ENCODE measurements around the gene CROCC2. TPM values are rescaled to one million over a fixed set of nuclear protein-coding genes. Genes with fewer than 3 reads are reported as not detected.

CROCC2 gene
- total and polyA plus RNA-seq, 2 donors, result 0.08 TPM; not detected in 1

- DNase-seq (ENCODE audit: extremely low spot score), result no peak
- no peak overlapping the region for H3K27ac ChIP-seq (ENCODE audit: low read depth)
- WGBS, result 42% methylated on average over 7 of the region's 7 CpGs
- H3K4me1 ChIP-seq (ENCODE audit: insufficient read depth), result no peaks in the 10 kb centered on the region
- no peak overlapping the region for H3K4me3 ChIP-seq (ENCODE audit: low read depth, low read length)
- no peaks in the 10 kb centered on the region for H3K36me3 ChIP-seq (ENCODE audit: insufficient read depth)
These were observed 3.5 kb upstream of the CROCC2 start for GRCh38 chr2:240902615-240903041.

GRCh38 chr2:240903191-240904060, 2.7 kb upstream of the CROCC2 start:
- no peak overlapping the region for H3K4me3 ChIP-seq (ENCODE audit: low read depth, low read length)
- no peaks in the 10 kb centered on the region for H3K36me3 ChIP-seq (ENCODE audit: insufficient read depth)
- H3K27ac ChIP-seq (ENCODE audit: low read depth), result no peak overlapping the region
- no peak for DNase-seq (ENCODE audit: extremely low spot score)
- no peaks in the 10 kb centered on the region for H3K4me1 ChIP-seq (ENCODE audit: insufficient read depth)
- WGBS, result 86% methylated on average over 34 of the region's 34 CpGs

GRCh38 chr2:240904216-240905175, 1.6 kb upstream of the CROCC2 start:
- no peak overlapping the region for H3K27ac ChIP-seq (ENCODE audit: low read depth)
- H3K4me1 ChIP-seq (ENCODE audit: insufficient read depth), result no peaks in the 10 kb centered on the region
- no peak for DNase-seq (ENCODE audit: extremely low spot score)
- no peak overlapping the region for H3K4me3 ChIP-seq (ENCODE audit: low read depth, low read length)
- H3K36me3 ChIP-seq (ENCODE audit: insufficient read depth), result no peaks in the 10 kb centered on the region
- WGBS, result 84% methylated on average over 19 of the region's 19 CpGs

- no peak for DNase-seq (ENCODE audit: extremely low spot score)
- H3K36me3 ChIP-seq (ENCODE audit: insufficient read depth), result no peaks in the 10 kb centered on the region
- 80% methylated on average over 13 of the region's 13 CpGs for WGBS
- no peak overlapping the region for H3K4me3 ChIP-seq (ENCODE audit: low read depth, low read length)
- no peaks in the 10 kb centered on the region for H3K4me1 ChIP-seq (ENCODE audit: insufficient read depth)
- no peak overlapping the region for H3K27ac ChIP-seq (ENCODE audit: low read depth)
These were observed 857 bp upstream of the CROCC2 start for GRCh38 chr2:240905176-240905781.

- Histone ChIP-seq H3K36me3 (ENCODE audit: insufficient read depth) (no peaks in the 10 kb centered on the region), H3K4me3 (ENCODE audit: low read depth, low read length) (no peak overlapping the region), H3K27ac (ENCODE audit: low read depth) (no peak overlapping the region), H3K4me1 (ENCODE audit: insufficient read depth) (no peaks in the 10 kb centered on the region)
- no peak for DNase-seq (ENCODE audit: extremely low spot score)
- WGBS, result 67% methylated on average over 22 of the region's 22 CpGs
These were observed 915 bp downstream of the CROCC2 start for GRCh38 chr2:240906911-240907590.

- H3K4me1 ChIP-seq (ENCODE audit: insufficient read depth), result no peaks in the 10 kb centered on the region
- H3K36me3 ChIP-seq (ENCODE audit: insufficient read depth), result no peaks in the 10 kb centered on the region
- DNase-seq (ENCODE audit: extremely low spot score), result no peak
- H3K4me3 ChIP-seq (ENCODE audit: low read depth, low read length), result no peak overlapping the region
- no peak overlapping the region for H3K27ac ChIP-seq (ENCODE audit: low read depth)
- WGBS, result 68% methylated on average over 17 of the region's 17 CpGs
These were observed 3.3 kb downstream of the CROCC2 start for GRCh38 chr2:240909216-240909974.

GRCh38 chr2:240911641-240912265, 5.6 kb downstream of the CROCC2 start:
- Histone ChIP-seq H3K27ac (ENCODE audit: low read depth) (no peak overlapping the region), H3K4me1 (ENCODE audit: insufficient read depth) (peaks cover 2% of the 10 kb centered on the region), H3K4me3 (ENCODE audit: low read depth, low read length) (no peak overlapping the region), H3K36me3 (ENCODE audit: insufficient read depth) (no peaks in the 10 kb centered on the region)
- DNase-seq (ENCODE audit: extremely low spot score), result no peak
- 73% methylated on average over 20 of the region's 20 CpGs for WGBS

- Histone ChIP-seq H3K4me1 (ENCODE audit: insufficient read depth) (peaks cover 2% of the 10 kb centered on the region), H3K27ac (ENCODE audit: low read depth) (no peak overlapping the region)
- no peak for DNase-seq (ENCODE audit: extremely low spot score)
These were observed 7.0 kb downstream of the CROCC2 start for GRCh38 chr2:240912878-240913809.

GRCh38 chr2:240913810-240914644, 7.9 kb downstream of the CROCC2 start:
- H3K4me1 ChIP-seq (ENCODE audit: insufficient read depth), result peaks cover 2% of the 10 kb centered on the region
- H3K27ac ChIP-seq (ENCODE audit: low read depth), result no peak overlapping the region
- no peaks in the 10 kb centered on the region for H3K36me3 ChIP-seq (ENCODE audit: insufficient read depth)
- 22% methylated on average over 36 of the region's 36 CpGs for WGBS
- no peak for DNase-seq (ENCODE audit: extremely low spot score)
- no peak overlapping the region for H3K4me3 ChIP-seq (ENCODE audit: low read depth, low read length)

More at GRCh38 chr2:240912878-240913809, 7.0 kb downstream of the CROCC2 start:
- no peaks in the 10 kb centered on the region for H3K36me3 ChIP-seq (ENCODE audit: insufficient read depth)
- H3K4me3 ChIP-seq (ENCODE audit: low read depth, low read length), result no peak overlapping the region
- WGBS, result 78% methylated on average over 21 of the region's 21 CpGs

- Histone ChIP-seq H3K4me3 (ENCODE audit: low read depth, low read length) (no peak overlapping the region), H3K4me1 (ENCODE audit: insufficient read depth) (peaks cover 2% of the 10 kb centered on the region), H3K36me3 (ENCODE audit: insufficient read depth) (no peaks in the 10 kb centered on the region), H3K27ac (ENCODE audit: low read depth) (no peak overlapping the region)
- 54% methylated on average over 25 of the region's 25 CpGs for WGBS
- no peak for DNase-seq (ENCODE audit: extremely low spot score)
These were observed 8.7 kb downstream of the CROCC2 start for GRCh38 chr2:240914645-240915525.
